Transverse colon (tissue), 4 donors: Measurements from ENCODE around the gene YTHDF2. TPM values are rescaled to one million over a fixed set of nuclear protein-coding genes. Genes with fewer than 3 reads are reported as not detected.

Source experiments
- DNase-seq: peaks from one replicate; pipeline ENCODE4 v3.0.0-alpha.2; 2019
- H3K27ac ChIP-seq, 4 donors: fragments of 200-600 bp; sonication (generic); 2 replicates each; pipeline ENCODE4 v1.5.1; 2016 to 2018; ENCODE audit warnings: inconsistent platforms in 4 of 4
- H3K27me3 ChIP-seq: fragments of 200-600 bp; sonication (generic); 2 replicates; pipeline ENCODE4 v1.5.1; 2017; ENCODE audit warnings: inconsistent platforms
- H3K36me3 ChIP-seq, 4 donors: fragments of 200-600 bp; sonication (generic); 2 replicates each; pipeline ENCODE4 v1.5.1; 2017 to 2019; ENCODE audit warnings: inconsistent platforms in 4 of 4
- H3K4me1 ChIP-seq, 4 donors: fragments of 200-600 bp; sonication (generic); 2 replicates each; pipeline ENCODE4 v1.5.1; 2017 to 2020; ENCODE audit warnings: inconsistent platforms in 4 of 4
- H3K4me3 ChIP-seq, 4 donors: fragments of 200-600 bp; sonication (generic); 1 replicate in 1 of 4; 2 replicates in 3 of 4; pipeline versions ENCODE4 v1.5.1 to v1.6.1; 2017 to 2019; ENCODE audit warnings: inconsistent platforms in 4 of 4
- H3K9me3 ChIP-seq, 2 donors: fragments of 200-600 bp; sonication (generic); 2 replicates each; pipeline ENCODE4 v1.5.1; 2017 to 2019; ENCODE audit warnings: inconsistent platforms in 2 of 2
- CTCF ChIP-seq, 5 experiments: fragments of 200-600 bp in 3 of 5; fragments of 450-650 bp in 2 of 5; sonication (generic) in 3 of 5; IDR thresholded peaks; 1 replicate in 2 of 5; 2 replicates in 3 of 5; pipeline ENCODE4 v1.5.1; 2016 to 2017; ENCODE audit warnings: antibody characterized with exemption in 5 of 5, inconsistent platforms in 3 of 5, mild to moderate bottlenecking in 2 of 5, moderate library complexity in 1 of 5
- EP300 ChIP-seq: sonication (generic); formaldehyde crosslinking; IDR thresholded peaks from one replicate; pipeline ENCODE4 v1.6.1; 2017; ENCODE audit warnings: antibody characterized with exemption, low read depth
- POLR2A ChIP-seq: fragments of 450-650 bp; IDR thresholded peaks from one replicate; pipeline ENCODE4 v1.6.1; 2016; ENCODE audit warnings: antibody characterized with exemption, mild to moderate bottlenecking, moderate library complexity
- POLR2AphosphoS5 ChIP-seq, 3 donors: sonication (generic); formaldehyde crosslinking; IDR thresholded peaks; one replicate each; pipeline ENCODE4 v1.6.1; 2016; ENCODE audit warnings: antibody characterized with exemption in 3 of 3
- WGBS, 2 donors: methylation state at CpG; one replicate each; pipeline ENCODE4 v1.1.5; 2018; ENCODE audit warnings: low coverage in 1 of 2; 5-methylcytosine and 5-hydroxymethylcytosine counted together
- in situ Hi-C, 4 donors: fragments of 200-750 bp; cut with MboI; loops; one replicate each; pipeline versions ENCODE4 v1.15.0 to v1.15.1; 2017; ENCODE audit warnings: low sequenced_read_pairs in 3 of 4, low pct_ligation_motif_present in 1 of 4, low pct_unique_long_range_greater_than_20kb in 1 of 4
- intact Hi-C: fragments of 100-400 bp; cut with DNase I; formaldehyde crosslinking; loops from one replicate; pipeline ENCODE4 v1.15.1; 2023; ENCODE audit warnings: low total_unique reads
- total RNA-seq, 4 donors: library from RNA; depleted of rRNA; stranded (reverse); fragments of >200 nt; gene quantifications; one replicate each; pipeline ENCODE4 v1.1.0, GENCODE V29; 2016

Gene YTHDF2
- total RNA-seq, 4 donors from 2014 or later = 33.2 to 56.1 (median 45.8) TPM

GRCh38 chr1:28800324-28800723 is 63.6 kb downstream of the YTHDF2 start:
- no peaks in the 10 kb centered on the region for H3K9me3 ChIP-seq
- no peak overlapping the region for H3K27ac ChIP-seq
- no peaks in the 10 kb centered on the region for H3K27me3 ChIP-seq
- in situ Hi-C loops (no loop called here), intact Hi-C loops (no loop called here)
- DNase-seq = no peak
- no peak overlapping the region for H3K4me3 ChIP-seq
- no peaks in the 10 kb centered on the region for H3K36me3 ChIP-seq
- no peaks in the 10 kb centered on the region for H3K4me1 ChIP-seq
- 38 to 63% methylated on average over 1 to 3 of the region's 3 CpGs for WGBS, 2 donors
- TF ChIP-seq EP300 = no peak
- TF ChIP-seq POLR2A = no peak
- TF ChIP-seq POLR2AphosphoS5 (IDR thresholded peaks at IDR 0.05) = no peak
- TF ChIP-seq CTCF (IDR thresholded peaks at IDR 0.05) = no peak

- in situ Hi-C loops (no loop called here), intact Hi-C loops (no loop called here)
- TF ChIP-seq POLR2A (no peak), POLR2AphosphoS5 (IDR thresholded peaks at IDR 0.05) (no peak), CTCF (IDR thresholded peaks at IDR 0.05) (no peak), EP300 (no peak)
- Histone ChIP-seq H3K27ac (no peak overlapping the region), H3K4me1 (no peaks in the 10 kb centered on the region), H3K27me3 (no peaks in the 10 kb centered on the region), H3K4me3 (no peak overlapping the region), H3K36me3 (no peaks in the 10 kb centered on the region), H3K9me3 (no peaks in the 10 kb centered on the region)
- WGBS, 2 donors = 88 to 93% methylated on average over 3 to 6 of the region's 6 CpGs
- no peak for DNase-seq
Measured at GRCh38 chr1:28801461-28801860, 64.7 kb downstream of the YTHDF2 start.

- Histone ChIP-seq H3K9me3 (no peaks in the 10 kb centered on the region), H3K27ac (no peak overlapping the region), H3K4me3 (no peak overlapping the region), H3K27me3 (peaks cover 5% of the 10 kb centered on the region), H3K4me1 (no peaks in the 10 kb centered on the region), H3K36me3 (no peaks in the 10 kb centered on the region)
- TF ChIP-seq POLR2AphosphoS5 (IDR thresholded peaks at IDR 0.05) (no peak), CTCF (IDR thresholded peaks at IDR 0.05) (no peak), EP300 (no peak), POLR2A (no peak)
- intact Hi-C loops (no loop called here), in situ Hi-C loops (no loop called here)
- DNase-seq = no peak
- 77 to 83% methylated on average over 1 to 5 of the region's 5 CpGs for WGBS, 2 donors
Measured at GRCh38 chr1:28803051-28803450, 66.3 kb downstream of the YTHDF2 start.

GRCh38 chr1:28803662-28804061 is 66.9 kb downstream of the YTHDF2 start:
- DNase-seq = no peak
- H3K9me3 ChIP-seq = no peaks in the 10 kb centered on the region
- H3K36me3 ChIP-seq = no peaks in the 10 kb centered on the region
- TF ChIP-seq EP300 = no peak
- no peak for TF ChIP-seq CTCF (IDR thresholded peaks at IDR 0.05)
- TF ChIP-seq POLR2AphosphoS5 (IDR thresholded peaks at IDR 0.05) = no peak
- no peak for TF ChIP-seq POLR2A
- in situ Hi-C loops = no loop called here
- intact Hi-C loops = no loop called here
- 86% methylated on average over 3 of the region's 3 CpGs; no CpG with 5 or more reads in 1 of the 2 donors for WGBS, 2 donors
- no peak overlapping the region for H3K4me3 ChIP-seq
- H3K27me3 ChIP-seq = peaks cover 9% of the 10 kb centered on the region
- H3K27ac ChIP-seq = no peak overlapping the region
- no peaks in the 10 kb centered on the region for H3K4me1 ChIP-seq
